ENCODE measurements around the gene MC4R. TPM values are rescaled to one million over a fixed set of nuclear protein-coding genes. Genes with fewer than 3 reads are reported as not detected.
A peak's percentile ranks its signal among the peaks of the same experiment; 100 is the strongest.
"Not testable (repeated sequence)": the region's sequence is repeated elsewhere in the genome, so short reads cannot be mapped to it uniquely, and the experiment has no call there.

MC4R gene
- total RNA-seq, result under 1 TPM in 2 of 9 donors, not detected in 7; 0.19 to 0.61 TPM
- under 1 TPM in 1 of 3 donors, not detected in 2; 0.22 TPM for polyA plus RNA-seq
- long read RNA-seq, donor 1, result 0 reads
- long read RNA-seq, donor 2, result 0 reads
- long read RNA-seq, donor 3, result 0 reads
- long read RNA-seq, donor 4, result 0 reads
- long read RNA-seq, donor 5, result 0 reads
- long read RNA-seq, donor 6, partial matches to known transcripts, result 0 of 1 reads
- long read RNA-seq, donor 6, other reads (novel, unspliced or antisense), result 0 of 1 reads
- long read RNA-seq, donor 7, result 0 reads
- long read RNA-seq, donor 8, partial matches to known transcripts, result 0 of 1 reads
- long read RNA-seq, donor 8, other reads (novel, unspliced or antisense), result 0 of 1 reads
- long read RNA-seq, donor 9, result 0 reads
- long read RNA-seq, donor 10, partial matches to known transcripts, result 0 of 1 reads
- long read RNA-seq, donor 10, other reads (novel, unspliced or antisense), result 0 of 1 reads

DNA sequence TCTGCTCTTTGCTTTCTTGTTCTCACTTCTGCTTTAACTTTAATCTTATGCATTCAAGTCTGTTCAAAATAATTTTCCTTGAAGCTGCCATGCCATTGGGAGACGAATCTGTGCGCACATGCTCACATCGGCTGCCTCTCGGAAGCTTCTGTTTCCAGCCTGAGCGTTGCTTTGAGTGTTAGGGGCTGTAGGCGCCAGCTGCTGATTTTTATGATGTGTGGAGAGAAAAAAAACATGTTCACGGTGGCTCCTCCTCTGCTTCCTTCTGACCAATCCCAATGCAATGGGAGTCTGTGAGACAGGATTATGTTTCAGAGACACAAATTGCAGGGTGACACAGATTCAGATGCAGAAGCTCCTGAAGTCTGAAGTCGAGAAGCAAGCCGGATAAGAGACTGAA lies at the start of gene MC4R:
MC4R (minus strand) TSS at position 180 of the 400 bp plus-strand sequence. CDS start 426 bp downstream, outside the sequence.
- Histone ChIP-seq H3K4me1 (replicated peaks in 1 of 2) (no peaks in the 10 kb centered on the region), H3K27ac (no peak within 1 kb of the TSS), H3K4me3 (no peak within 1 kb of the TSS), H3K36me3 (replicated peaks in 1 of 2) (no peaks in the 10 kb centered on the region), H3K27me3 (no peaks in the 10 kb centered on the region), H3K9me3 (replicated peaks in 1 of 3) (no peaks in the 10 kb centered on the region)
- TF ChIP-seq, protein P1, sequence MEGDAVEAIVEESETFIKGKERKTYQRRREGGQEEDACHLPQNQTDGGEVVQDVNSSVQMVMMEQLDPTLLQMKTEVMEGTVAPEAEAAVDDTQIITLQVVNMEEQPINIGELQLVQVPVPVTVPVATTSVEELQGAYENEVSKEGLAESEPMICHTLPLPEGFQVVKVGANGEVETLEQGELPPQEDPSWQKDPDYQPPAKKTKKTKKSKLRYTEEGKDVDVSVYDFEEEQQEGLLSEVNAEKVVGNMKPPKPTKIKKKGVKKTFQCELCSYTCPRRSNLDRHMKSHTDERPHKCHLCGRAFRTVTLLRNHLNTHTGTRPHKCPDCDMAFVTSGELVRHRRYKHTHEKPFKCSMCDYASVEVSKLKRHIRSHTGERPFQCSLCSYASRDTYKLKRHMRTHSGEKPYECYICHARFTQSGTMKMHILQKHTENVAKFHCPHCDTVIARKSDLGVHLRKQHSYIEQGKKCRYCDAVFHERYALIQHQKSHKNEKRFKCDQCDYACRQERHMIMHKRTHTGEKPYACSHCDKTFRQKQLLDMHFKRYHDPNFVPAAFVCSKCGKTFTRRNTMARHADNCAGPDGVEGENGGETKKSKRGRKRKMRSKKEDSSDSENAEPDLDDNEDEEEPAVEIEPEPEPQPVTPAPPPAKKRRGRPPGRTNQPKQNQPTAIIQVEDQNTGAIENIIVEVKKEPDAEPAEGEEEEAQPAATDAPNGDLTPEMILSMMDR (IDR thresholded peaks at IDR 0.05), result no peak
- TF ChIP-seq POLR2A (IDR thresholded peaks at IDR 0.05), result no peak
- WGBS, 4 donors, result 1 to 6% (median 2%) methylated on average over 9 of the region's 9 CpGs
- intact Hi-C loops (cut with DNase I), result no loop called here
- peak in 3 of 7 donors; percentile 15 to 74 (median 19) for DNase-seq

DNA sequence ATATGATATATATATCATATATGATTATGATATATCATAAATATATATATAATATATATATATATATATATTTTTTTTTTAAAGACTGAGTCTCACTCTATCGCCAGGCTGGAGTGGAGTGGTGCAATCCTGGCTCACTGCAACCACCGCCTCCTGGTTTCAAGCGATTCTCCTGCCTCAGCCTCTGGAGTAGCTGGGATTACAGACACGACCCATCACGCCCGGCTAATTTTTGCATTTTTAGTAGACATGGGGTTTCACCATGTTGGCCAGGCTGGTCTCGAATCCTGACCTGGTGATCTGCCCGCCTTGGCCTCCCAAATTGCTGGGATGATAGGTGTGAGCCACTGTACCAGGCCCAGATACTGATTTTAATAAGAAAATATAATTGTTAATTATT lies 49.7 kb upstream of the MC4R start:
- H3K36me3 ChIP-seq (replicated peaks in 1 of 2); H3K9me3 ChIP-seq (replicated peaks in 1 of 3); H3K4me3 ChIP-seq; H3K4me1 ChIP-seq (replicated peaks in 1 of 2); DNase-seq; H3K27ac ChIP-seq; H3K27me3 ChIP-seq; intact Hi-C loops (cut with DNase I): not testable (repeated sequence)
- WGBS, 4 donors, result 88 to 93% (median 91%) methylated on average over 8 of the region's 8 CpGs

DNA sequence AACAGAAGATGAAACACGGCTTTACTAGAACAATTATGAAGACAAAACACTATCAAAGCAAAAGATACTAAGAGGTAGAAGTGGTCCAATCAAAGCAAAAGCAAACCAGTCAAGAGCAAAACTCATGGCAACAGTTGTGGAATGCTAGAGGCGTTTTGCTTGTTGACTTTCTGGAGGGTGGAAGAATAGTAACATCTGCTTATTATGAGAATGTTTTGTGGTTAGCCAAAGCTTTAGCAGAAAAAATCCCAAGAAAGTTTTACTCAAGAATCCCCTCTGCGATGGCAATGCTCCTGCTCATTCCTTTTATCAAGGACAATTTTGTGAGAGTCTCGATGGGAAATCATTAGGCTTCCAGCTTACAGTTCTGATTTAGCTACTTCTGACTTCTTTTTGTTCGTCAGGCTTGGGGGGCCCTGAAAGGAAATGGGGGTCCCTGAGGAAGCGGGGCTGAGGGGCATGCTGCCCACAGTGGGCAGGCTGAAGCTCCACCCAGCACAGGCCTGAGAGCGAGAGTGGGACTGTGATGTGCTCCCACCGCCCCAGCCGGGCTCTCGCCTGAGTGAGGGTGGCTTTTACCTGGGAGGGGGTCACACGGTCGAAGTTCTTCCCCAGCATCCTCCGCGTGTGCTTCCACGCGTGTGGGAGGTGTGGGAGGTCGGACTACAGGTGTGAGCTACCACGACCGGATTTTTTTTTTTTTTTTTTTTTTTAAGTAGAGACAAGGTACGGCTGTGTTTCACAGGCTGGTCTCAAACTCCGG lies 49.0 kb upstream of the MC4R start:
- Histone ChIP-seq H3K4me3 (no peak overlapping the region), H3K27ac (no peak overlapping the region), H3K36me3 (replicated peaks in 1 of 2) (no peaks in the 10 kb centered on the region), H3K4me1 (replicated peaks in 1 of 2) (no peaks in the 10 kb centered on the region), H3K27me3 (no peaks in the 10 kb centered on the region), H3K9me3 (replicated peaks in 1 of 3) (no peaks in the 10 kb centered on the region)
- WGBS, 4 donors, result 76 to 84% (median 79%) methylated on average over 20 to 21 of the region's 21 CpGs
- intact Hi-C loops (cut with DNase I), result no loop called here
- no peak for TF ChIP-seq POLR2A (IDR thresholded peaks at IDR 0.05)
- TF ChIP-seq, protein P1 (IDR thresholded peaks at IDR 0.05), result no peak
- no peak for DNase-seq

DNA sequence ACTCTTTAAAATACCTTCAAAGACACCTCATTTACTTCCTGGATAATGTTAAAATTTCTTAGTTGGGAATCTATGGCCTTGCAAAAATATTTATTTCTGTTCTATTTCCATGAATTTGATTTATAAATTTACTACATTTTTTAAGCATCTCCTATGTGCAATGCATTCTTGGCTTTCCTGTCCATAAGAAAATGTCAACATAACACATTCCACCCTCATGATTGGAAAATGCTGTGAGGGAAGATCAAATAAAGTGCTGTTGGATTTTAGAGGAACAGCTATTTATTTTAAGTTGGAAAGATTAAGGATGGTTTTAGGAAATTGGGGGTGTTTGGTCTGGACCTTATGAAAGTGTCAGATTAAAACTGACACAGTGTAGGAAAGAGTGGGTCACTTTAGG lies 45.4 kb upstream of the MC4R start:
- intact Hi-C loops (cut with DNase I), result no loop called here
- no peaks in the 10 kb centered on the region for H3K27me3 ChIP-seq
- no peak overlapping the region for H3K4me3 ChIP-seq
- H3K4me1 ChIP-seq (replicated peaks in 1 of 2), result no peaks in the 10 kb centered on the region
- no peaks in the 10 kb centered on the region for H3K36me3 ChIP-seq (replicated peaks in 1 of 2)
- TF ChIP-seq, protein P1 (IDR thresholded peaks at IDR 0.05), result no peak
- no peak for TF ChIP-seq POLR2A (IDR thresholded peaks at IDR 0.05)
- no peak overlapping the region for H3K27ac ChIP-seq
- no peak for DNase-seq
- no peaks in the 10 kb centered on the region for H3K9me3 ChIP-seq (replicated peaks in 1 of 3)
